A549 (cell line): Measurements from ENCODE around the gene APCDD1. TPM values are rescaled to one million over a fixed set of nuclear protein-coding genes. Genes with fewer than 3 reads are reported as not detected.

Experiments used
- ATAC-seq, 2 experiments: fragments of 200-7000 bp in 1 of 2; fragments of >200 bp in 1 of 2; cut with Nextera tagmentation in 1 of 2; cut with Tn5 transposase in 1 of 2; 3 replicates each; pipeline versions ENCODE4 v1.8.0 to v1.9.1; 2018 to 2020; ENCODE audit warnings: mild to moderate bottlenecking in 1 of 2, moderate library complexity in 1 of 2
- CTCF ChIA-PET: fragments of 300-600 bp; sonication (Branson Sonifier 250); formaldehyde crosslinking; extraction: SDS; loops from one replicate; lab custom pipeline; 2021; ENCODE audit warnings: antibody characterized with exemption, inconsistent platforms; lab: Yijun Ruan, JAX
- POLR2A ChIA-PET: fragments of 350-600 bp; formaldehyde crosslinking; extraction: SDS; loops from one replicate; lab custom pipeline; 2021; ENCODE audit warnings: antibody characterized with exemption, inconsistent platforms; lab: Yijun Ruan, JAX
- DNase-seq, 2 experiments: peaks; one replicate each; pipeline versions ENCODE4 v3.0.0 to v3.0.0-alpha.2; 2011 to 2016; ENCODE audit warnings: low read depth in 1 of 2, low spot score in 1 of 2
- FAIRE-seq: peaks from 2 replicates; lab custom pipeline; 2011; peaks lifted over from hg19 to GRCh38; lab: Jason Lieb, UNC
- H3K27ac ChIP-seq, 2 experiments: fragments of >200 bp; sonication (Bioruptor Twin); formaldehyde crosslinking; 3 replicates each; pipeline ENCODE4 v1.5.1; 2016 to 2017
- H3K4me1 ChIP-seq: fragments of >200 bp; sonication (Bioruptor Twin); formaldehyde crosslinking; 3 replicates; pipeline ENCODE4 v1.6.1; 2016
- H3K4me2 ChIP-seq: fragments of >200 bp; sonication (Bioruptor Twin); formaldehyde crosslinking; 3 replicates; pipeline ENCODE4 v1.6.1; 2016
- H3K4me3 ChIP-seq: fragments of >200 bp; sonication (Bioruptor Twin); formaldehyde crosslinking; 3 replicates; pipeline ENCODE4 v1.5.1; 2016
- H3K9me3 ChIP-seq: fragments of >200 bp; sonication (Bioruptor Twin); formaldehyde crosslinking; 3 replicates; pipeline ENCODE4 v1.6.1; 2016
- EHF ChIP-seq: fragments of 250-450 bp; sonication (Bioruptor Pico); IDR thresholded peaks from 2 replicates; pipeline ENCODE4 v1.5.0; 2020; ENCODE audit warnings: mild to moderate bottlenecking
- EP300 ChIP-seq, 2 experiments: fragments of >200 bp; sonication (Bioruptor Twin); formaldehyde crosslinking; IDR thresholded peaks; 2 replicates in 1 of 2; 3 replicates in 1 of 2; pipeline ENCODE4 v1.6.1; 2016 to 2017
- GATA3 ChIP-seq: IDR thresholded peaks from 2 replicates; pipeline ENCODE4 v1.6.1; 2012; ENCODE audit warnings: borderline replicate concordance
- HOXA7 ChIP-seq: fragments of 250-450 bp; sonication (Bioruptor Pico); IDR thresholded peaks from 2 replicates; pipeline ENCODE4 v1.5.0; 2020; ENCODE audit warnings: mild to moderate bottlenecking, moderate library complexity
- HOXB5 ChIP-seq: fragments of 250-450 bp; sonication (Bioruptor Pico); IDR thresholded peaks from 2 replicates; pipeline ENCODE4 v1.5.0; 2020; ENCODE audit warnings: mild to moderate bottlenecking, moderate library complexity
- JUNB ChIP-seq: fragments of >200 bp; sonication (Bioruptor Twin); formaldehyde crosslinking; IDR thresholded peaks from 2 replicates; pipeline ENCODE4 v1.6.1; 2016
- MAFK ChIP-seq: fragments of 450-650 bp; IDR thresholded peaks from 2 replicates; pipeline ENCODE4 v1.6.1; 2014; ENCODE audit not compliant: partially characterized antibody
- MYC ChIP-seq: IDR thresholded peaks from 2 replicates; pipeline ENCODE4 v1.6.1; 2012; ENCODE audit warnings: mild to moderate bottlenecking, inconsistent platforms, low read length, improper control_type of control experiment, borderline replicate concordance
- NR3C1 ChIP-seq: fragments of >200 bp; sonication (Bioruptor Twin); formaldehyde crosslinking; IDR thresholded peaks from 3 replicates; pipeline ENCODE4 v1.6.1; 2017
- PHF8 ChIP-seq: fragments of 200-600 bp; sonication (generic); IDR thresholded peaks from 2 replicates; pipeline ENCODE4 v1.6.1; 2016; ENCODE audit warnings: low read depth, mild to moderate bottlenecking, antibody characterized with exemption, moderate library complexity, borderline replicate concordance
- RARB ChIP-seq: fragments of 250-450 bp; sonication (Bioruptor Pico); IDR thresholded peaks from 2 replicates; pipeline ENCODE4 v1.8.0; 2021; ENCODE audit warnings: mild to moderate bottlenecking, moderate library complexity
- RFX5 ChIP-seq: fragments of 450-650 bp; IDR thresholded peaks from 2 replicates; pipeline ENCODE4 v1.7.1; 2014; ENCODE audit warnings: antibody characterized with exemption, mild to moderate bottlenecking, moderate library complexity
- RNF2 ChIP-seq: fragments of 200-600 bp; sonication (generic); IDR thresholded peaks from 2 replicates; pipeline ENCODE4 v1.6.1; 2016; ENCODE audit warnings: low read depth, mild to moderate bottlenecking, antibody characterized with exemption, moderate library complexity, borderline replicate concordance
- SREBF2 ChIP-seq: fragments of 450-650 bp; IDR thresholded peaks from 2 replicates; pipeline ENCODE4 v1.6.1; 2014; ENCODE audit warnings: mild to moderate bottlenecking, moderate library complexity
- TP53 ChIP-seq: fragments of 250-450 bp; sonication (Bioruptor Pico); IDR thresholded peaks from 2 replicates; pipeline ENCODE4 v1.5.0; 2021; ENCODE audit warnings: mild to moderate bottlenecking, moderate library complexity
- ZSCAN20 ChIP-seq: fragments of 250-450 bp; sonication (Bioruptor Pico); IDR thresholded peaks from 2 replicates; pipeline ENCODE4 v1.8.0; 2022; ENCODE audit warnings: mild to moderate bottlenecking, moderate library complexity
- WGBS: methylation state at CpG from one replicate; pipeline ENCODE4 v1.1.6; 2017; ENCODE audit errors: missing lambda C conversion rate; 5-methylcytosine and 5-hydroxymethylcytosine counted together
- polyA plus RNA-seq, 4 experiments: library from polyadenylated mRNA; depleted of rRNA in 3 of 4; stranded (reverse); fragments of >200 nt; fragmentation: RNase III in 1 of 4; extraction: RNeasy Plus Mini Kit Qiagen cat#74134 plus additional on column Dnase treatment in 1 of 4; gene quantifications; 2 replicates in 3 of 4; 3 replicates in 1 of 4; pipeline ENCODE4 v1.2.3, GENCODE V29; 2011 to 2017
- TF ChIP-seq, protein P1 (sequence below): fragments of 200-600 bp; sonication (generic); IDR thresholded peaks from 2 replicates; pipeline ENCODE4 v1.6.1; 2016; ENCODE audit warnings: antibody characterized with exemption, mild to moderate bottlenecking, moderate library complexity
- TF ChIP-seq, protein P2 (sequence below): fragments of 450-650 bp; IDR thresholded peaks from 2 replicates; pipeline ENCODE4 v1.6.1; 2014; ENCODE audit warnings: antibody characterized with exemption
- TF ChIP-seq, protein P3 (sequence below): IDR thresholded peaks from 2 replicates; pipeline ENCODE4 v1.6.1; 2012

Gene APCDD1
- polyA plus RNA-seq, 2 of the 4 experiments (the other 2 are of a cell fraction): not detected

DNA sequence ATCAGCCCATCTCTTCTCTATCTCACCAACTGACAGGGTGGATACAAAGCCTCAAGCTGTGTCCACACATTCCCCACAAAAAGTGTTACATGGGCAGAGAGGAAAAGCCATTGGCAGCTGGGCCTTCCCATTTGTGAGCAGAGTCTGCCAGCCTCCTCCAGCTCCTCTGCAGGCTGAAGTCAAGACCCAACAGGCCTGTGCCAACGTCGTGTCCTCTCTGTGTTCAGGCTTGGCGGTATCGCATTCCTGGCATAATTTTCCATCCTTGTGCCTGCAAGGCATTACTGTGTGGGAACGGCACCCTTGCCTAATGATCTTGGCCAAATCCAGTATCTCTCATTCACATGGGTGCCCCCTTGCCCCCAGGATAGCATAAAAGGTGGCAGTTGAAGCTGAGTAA is 41.5 kb upstream of the APCDD1 start (continued):
- TF ChIP-seq, protein P1, sequence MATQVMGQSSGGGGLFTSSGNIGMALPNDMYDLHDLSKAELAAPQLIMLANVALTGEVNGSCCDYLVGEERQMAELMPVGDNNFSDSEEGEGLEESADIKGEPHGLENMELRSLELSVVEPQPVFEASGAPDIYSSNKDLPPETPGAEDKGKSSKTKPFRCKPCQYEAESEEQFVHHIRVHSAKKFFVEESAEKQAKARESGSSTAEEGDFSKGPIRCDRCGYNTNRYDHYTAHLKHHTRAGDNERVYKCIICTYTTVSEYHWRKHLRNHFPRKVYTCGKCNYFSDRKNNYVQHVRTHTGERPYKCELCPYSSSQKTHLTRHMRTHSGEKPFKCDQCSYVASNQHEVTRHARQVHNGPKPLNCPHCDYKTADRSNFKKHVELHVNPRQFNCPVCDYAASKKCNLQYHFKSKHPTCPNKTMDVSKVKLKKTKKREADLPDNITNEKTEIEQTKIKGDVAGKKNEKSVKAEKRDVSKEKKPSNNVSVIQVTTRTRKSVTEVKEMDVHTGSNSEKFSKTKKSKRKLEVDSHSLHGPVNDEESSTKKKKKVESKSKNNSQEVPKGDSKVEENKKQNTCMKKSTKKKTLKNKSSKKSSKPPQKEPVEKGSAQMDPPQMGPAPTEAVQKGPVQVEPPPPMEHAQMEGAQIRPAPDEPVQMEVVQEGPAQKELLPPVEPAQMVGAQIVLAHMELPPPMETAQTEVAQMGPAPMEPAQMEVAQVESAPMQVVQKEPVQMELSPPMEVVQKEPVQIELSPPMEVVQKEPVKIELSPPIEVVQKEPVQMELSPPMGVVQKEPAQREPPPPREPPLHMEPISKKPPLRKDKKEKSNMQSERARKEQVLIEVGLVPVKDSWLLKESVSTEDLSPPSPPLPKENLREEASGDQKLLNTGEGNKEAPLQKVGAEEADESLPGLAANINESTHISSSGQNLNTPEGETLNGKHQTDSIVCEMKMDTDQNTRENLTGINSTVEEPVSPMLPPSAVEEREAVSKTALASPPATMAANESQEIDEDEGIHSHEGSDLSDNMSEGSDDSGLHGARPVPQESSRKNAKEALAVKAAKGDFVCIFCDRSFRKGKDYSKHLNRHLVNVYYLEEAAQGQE: no peak
- TF ChIP-seq RNF2 (no peak), TP53 (no peak)

DNA sequence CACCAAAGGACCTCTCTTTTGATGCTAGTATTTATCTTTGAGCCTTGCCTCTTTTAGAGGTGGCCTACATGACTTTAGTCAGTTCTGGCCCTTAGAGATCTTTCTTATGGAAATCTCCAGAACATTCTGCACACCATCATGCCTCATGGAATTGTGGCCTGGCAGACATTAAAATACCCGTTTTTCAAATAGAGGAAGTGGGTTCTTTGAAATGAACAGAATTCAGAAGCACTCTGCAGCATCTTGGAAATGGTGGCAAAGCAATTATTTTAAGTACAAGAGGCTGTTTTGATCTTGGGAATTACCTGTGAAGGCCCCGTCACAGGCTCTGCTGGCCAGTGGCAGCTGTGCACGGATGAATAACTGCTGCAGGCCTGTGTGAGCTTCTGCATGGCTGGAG is 40.7 kb upstream of the APCDD1 start:
- CTCF ChIA-PET: no interaction called here
- H3K27ac ChIP-seq: no peak overlapping the region

DNA sequence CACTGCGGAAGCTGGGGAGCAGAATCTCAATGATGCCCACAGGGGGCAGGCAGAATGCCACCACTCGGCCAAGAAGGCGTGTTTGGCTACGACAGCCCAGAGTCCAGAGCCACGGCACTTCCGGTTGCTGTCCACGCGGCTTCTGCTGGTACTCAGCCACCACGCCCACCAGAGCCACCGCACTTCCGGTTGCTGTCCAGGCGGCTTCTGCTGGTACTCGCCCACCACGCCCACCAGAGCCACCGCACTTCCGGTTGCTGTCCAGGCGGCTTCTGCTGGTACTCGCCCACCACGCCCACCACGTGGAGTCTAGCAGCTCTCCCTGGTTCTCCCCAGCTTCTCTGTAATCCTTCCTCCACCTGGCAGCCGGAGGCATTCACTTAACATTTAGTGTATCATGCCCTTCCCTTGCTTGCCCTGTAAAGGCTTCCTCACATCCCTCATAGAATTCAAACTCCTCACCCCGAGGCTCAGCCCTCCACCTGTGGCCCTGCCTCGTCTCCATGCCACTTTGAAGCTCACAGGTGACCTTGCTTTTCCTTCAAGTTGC is 40.1 kb upstream of the APCDD1 start:
- ATAC-seq (no peak), FAIRE-seq (no peak), DNase-seq (no peak)
- TF ChIP-seq ZSCAN20 (CRISPR knock-in tag): no peak
- TF ChIP-seq NR3C1: no peak
- no peak for TF ChIP-seq SREBF2
- TF ChIP-seq RFX5: no peak
- no peak for TF ChIP-seq HOXB5 (CRISPR knock-in tag)
- no peak for TF ChIP-seq MYC
- TF ChIP-seq GATA3: no peak
- TF ChIP-seq, protein P2, sequence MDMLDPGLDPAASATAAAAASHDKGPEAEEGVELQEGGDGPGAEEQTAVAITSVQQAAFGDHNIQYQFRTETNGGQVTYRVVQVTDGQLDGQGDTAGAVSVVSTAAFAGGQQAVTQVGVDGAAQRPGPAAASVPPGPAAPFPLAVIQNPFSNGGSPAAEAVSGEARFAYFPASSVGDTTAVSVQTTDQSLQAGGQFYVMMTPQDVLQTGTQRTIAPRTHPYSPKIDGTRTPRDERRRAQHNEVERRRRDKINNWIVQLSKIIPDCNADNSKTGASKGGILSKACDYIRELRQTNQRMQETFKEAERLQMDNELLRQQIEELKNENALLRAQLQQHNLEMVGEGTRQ: no peak
- no peak for TF ChIP-seq EHF (CRISPR knock-in tag)
- 56% methylated on average over 23 of the region's 23 CpGs for WGBS
- no peak overlapping the region for H3K4me2 ChIP-seq
- POLR2A ChIA-PET: no interaction called here
- CTCF ChIA-PET: no interaction called here
- H3K9me3 ChIP-seq: no peaks in the 10 kb centered on the region
- H3K4me3 ChIP-seq: no peak overlapping the region
- no peaks in the 10 kb centered on the region for H3K4me1 ChIP-seq
- H3K27ac ChIP-seq: no peak overlapping the region

More for the DNA sequence above, 40.7 kb upstream of the APCDD1 start:
- H3K4me2 ChIP-seq: no peak overlapping the region
- POLR2A ChIA-PET: no interaction called here
- ATAC-seq (no peak), DNase-seq (no peak), FAIRE-seq (no peak)
- whole genome bisulfite sequencing: 28% methylated on average over 3 of the region's 3 CpGs
- no peaks in the 10 kb centered on the region for H3K4me1 ChIP-seq
- no peak for TF ChIP-seq HOXA7 (CRISPR knock-in tag)
- no peak for TF ChIP-seq PHF8
- no peak for TF ChIP-seq HOXB5 (CRISPR knock-in tag)
- TF ChIP-seq JUNB: no peak
- TF ChIP-seq, protein P3, sequence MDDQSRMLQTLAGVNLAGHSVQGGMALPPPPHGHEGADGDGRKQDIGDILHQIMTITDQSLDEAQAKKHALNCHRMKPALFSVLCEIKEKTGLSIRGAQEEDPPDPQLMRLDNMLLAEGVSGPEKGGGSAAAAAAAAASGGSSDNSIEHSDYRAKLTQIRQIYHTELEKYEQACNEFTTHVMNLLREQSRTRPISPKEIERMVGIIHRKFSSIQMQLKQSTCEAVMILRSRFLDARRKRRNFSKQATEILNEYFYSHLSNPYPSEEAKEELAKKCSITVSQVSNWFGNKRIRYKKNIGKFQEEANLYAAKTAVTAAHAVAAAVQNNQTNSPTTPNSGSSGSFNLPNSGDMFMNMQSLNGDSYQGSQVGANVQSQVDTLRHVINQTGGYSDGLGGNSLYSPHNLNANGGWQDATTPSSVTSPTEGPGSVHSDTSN: no peak
- TF ChIP-seq RARB (CRISPR knock-in tag): no peak
- TF ChIP-seq, all 56 proteins: peak for 0
- Histone ChIP-seq H3K4me3 (no peak overlapping the region), H3K9me3 (no peaks in the 10 kb centered on the region)

DNA sequence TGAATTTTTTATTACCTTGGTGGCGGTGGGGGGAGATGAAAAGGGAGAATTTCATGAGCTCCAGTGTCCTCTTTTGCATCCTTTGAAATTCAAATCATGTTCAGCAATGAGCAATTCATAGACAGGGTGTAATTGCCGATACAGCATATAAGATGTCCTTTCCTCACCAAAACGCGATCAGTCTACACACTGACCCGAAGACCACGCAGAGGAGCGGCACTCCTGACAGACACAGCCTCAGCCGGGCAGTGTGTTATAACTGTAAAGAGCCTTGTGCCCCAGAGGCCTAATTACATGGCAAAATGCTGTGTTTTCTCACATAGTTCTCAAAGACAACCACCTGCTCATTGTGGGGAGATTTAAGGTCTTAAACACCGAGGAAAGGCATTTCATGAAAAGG is 38.4 kb upstream of the APCDD1 start:
- H3K9me3 ChIP-seq: no peaks in the 10 kb centered on the region
- no peak overlapping the region for H3K4me3 ChIP-seq
- TF ChIP-seq EP300 (IDR thresholded peaks at IDR 0.05): no peak
- TF ChIP-seq MAFK: peak; percentile 48
- no peaks in the 10 kb centered on the region for H3K4me1 ChIP-seq
- WGBS: 39% methylated on average over 9 of the region's 9 CpGs
- FAIRE-seq (no peak), DNase-seq (no peak), ATAC-seq (no peak)
- ChIA-PET CTCF (interaction anchor here (0.6 to 1.0 kb wide), 2 partner anchors 444 to 1816 kb away, joined by 3 read pairs; no protein-coding TSS in a partner anchor), POLR2A (no interaction called here)
- no peak overlapping the region for H3K4me2 ChIP-seq
- no peak overlapping the region for H3K27ac ChIP-seq
